SK-N-SH treated with all-trans-retinoic acid at 6 μM for 48 hours (cell line): ENCODE measurements around the gene FAM227B.
A peak's percentile ranks its signal among the peaks of the same experiment; 100 is the strongest.
"Not testable (repeated sequence)": the region's sequence is repeated elsewhere in the genome, so short reads cannot be mapped to it uniquely, and the experiment has no call there.

Source experiments
- ATAC-seq: fragments of 200-7000 bp; cut with Tn5 transposase; 3 replicates; pipeline ENCODE4 v1.9.1; 2020; ENCODE audit warnings: mild to moderate bottlenecking, moderate library complexity
- ARNTL ChIP-seq: fragments of 450-650 bp; formaldehyde crosslinking; IDR thresholded peaks from 2 replicates; pipeline ENCODE4 v1.5.0; 2020; ENCODE audit warnings: low read depth, mild to moderate bottlenecking, moderate library complexity, borderline replicate concordance
- CSDC2 ChIP-seq: fragments of 250-450 bp; sonication (Bioruptor Pico); IDR thresholded peaks from 2 replicates; pipeline ENCODE4 v1.5.0; 2020; ENCODE audit warnings: mild to moderate bottlenecking, moderate library complexity
- CSRNP3 ChIP-seq: fragments of 250-450 bp; sonication (Bioruptor Pico); IDR thresholded peaks from 2 replicates; pipeline ENCODE4 v1.5.1; 2021; ENCODE audit warnings: mild to moderate bottlenecking, moderate library complexity
- ESRRG ChIP-seq: fragments of 250-450 bp; sonication (Bioruptor Pico); IDR thresholded peaks from 2 replicates; pipeline ENCODE4 v1.6.1; 2021; ENCODE audit warnings: mild to moderate bottlenecking
- GLIS3 ChIP-seq: fragments of 250-450 bp; sonication (Bioruptor Pico); IDR thresholded peaks from 2 replicates; pipeline ENCODE4 v1.5.0; 2020; ENCODE audit warnings: mild to moderate bottlenecking, moderate library complexity
- OSR1 ChIP-seq: fragments of 250-450 bp; sonication (Bioruptor Pico); IDR thresholded peaks from 2 replicates; pipeline ENCODE4 v1.8.0; 2022; ENCODE audit warnings: moderate library complexity, mild to moderate bottlenecking, inconsistent platforms
- PATZ1 ChIP-seq: fragments of 250-450 bp; sonication (Bioruptor Pico); IDR thresholded peaks from 2 replicates; pipeline ENCODE4 v1.8.0; 2020; ENCODE audit warnings: mild to moderate bottlenecking, moderate library complexity, borderline replicate concordance
- POU6F1 ChIP-seq: fragments of 250-450 bp; sonication (Bioruptor Pico); IDR thresholded peaks from 2 replicates; pipeline ENCODE4 v1.8.0; 2021; ENCODE audit warnings: low read depth, mild to moderate bottlenecking, moderate library complexity, borderline replicate concordance
- PPARA ChIP-seq: fragments of 250-450 bp; sonication (Bioruptor Pico); IDR thresholded peaks from 2 replicates; pipeline ENCODE4 v1.5.0; 2020; ENCODE audit warnings: mild to moderate bottlenecking, borderline replicate concordance
- SNAI2 ChIP-seq: fragments of 250-450 bp; sonication (Bioruptor Pico); IDR thresholded peaks from 2 replicates; pipeline ENCODE4 v1.5.0; 2020; ENCODE audit warnings: mild to moderate bottlenecking, moderate library complexity
- TCF4 ChIP-seq: fragments of 250-450 bp; sonication (Bioruptor Pico); IDR thresholded peaks from 2 replicates; pipeline ENCODE4 v1.8.0; 2021; ENCODE audit warnings: mild to moderate bottlenecking, moderate library complexity, borderline replicate concordance
- TOX ChIP-seq: fragments of 250-450 bp; sonication (Bioruptor Pico); IDR thresholded peaks from 2 replicates; pipeline ENCODE4 v1.8.0; 2021; ENCODE audit warnings: mild to moderate bottlenecking, moderate library complexity, borderline replicate concordance
- TSHZ2 ChIP-seq: fragments of 250-450 bp; sonication (Bioruptor Pico); IDR thresholded peaks from 2 replicates; pipeline ENCODE4 v1.5.0; 2020; ENCODE audit warnings: mild to moderate bottlenecking, moderate library complexity
- ZC3H10 ChIP-seq: fragments of 250-450 bp; sonication (Bioruptor Pico); IDR thresholded peaks from 2 replicates; pipeline ENCODE4 v1.5.1; 2021; ENCODE audit warnings: mild to moderate bottlenecking, moderate library complexity
- ZFP3 ChIP-seq: fragments of 250-450 bp; sonication (Bioruptor Pico); IDR thresholded peaks from 2 replicates; pipeline ENCODE4 v1.5.0; 2020; ENCODE audit warnings: mild to moderate bottlenecking, moderate library complexity
- ZFP30 ChIP-seq: fragments of 450-650 bp; formaldehyde crosslinking; IDR thresholded peaks from 2 replicates; pipeline ENCODE4 v1.5.0; 2022; ENCODE audit warnings: mild to moderate bottlenecking, moderate library complexity
- ZNF565 ChIP-seq: fragments of 450-650 bp; formaldehyde crosslinking; conservative IDR thresholded peaks from 2 replicates; pipeline ENCODE4 v1.5.0; 2020; ENCODE audit warnings: low read depth, mild to moderate bottlenecking, moderate library complexity
- ZNF70 ChIP-seq: fragments of 450-650 bp; formaldehyde crosslinking; IDR thresholded peaks from 2 replicates; pipeline ENCODE4 v1.5.0; 2020; ENCODE audit warnings: mild to moderate bottlenecking, moderate library complexity
- ZNF8 ChIP-seq: fragments of 450-650 bp; formaldehyde crosslinking; IDR thresholded peaks from 2 replicates; pipeline ENCODE4 v1.5.0; 2020; ENCODE audit warnings: mild to moderate bottlenecking, moderate library complexity

FAM227B gene

GRCh38 chr15:49530092-49530491 is 90.5 kb downstream of the FAM227B start (continued):
- no peak for TF ChIP-seq CSDC2 (CRISPR knock-in tag)
- no peak for TF ChIP-seq ZNF565
- TF ChIP-seq OSR1 (CRISPR knock-in tag): no peak
- TF ChIP-seq SNAI2 (CRISPR knock-in tag): no peak

GRCh38 chr15:49528289-49528688 is 92.3 kb downstream of the FAM227B start:
- TF ChIP-seq ZNF70 (no peak), GLIS3 (CRISPR knock-in tag) (no peak), ZFP30 (CRISPR knock-in tag) (no peak), TOX (no peak), TSHZ2 (CRISPR knock-in tag) (no peak), ZNF565 (no peak), POU6F1 (CRISPR knock-in tag) (no peak), ZNF8 (CRISPR knock-in tag) (no peak), TCF4 (CRISPR knock-in tag) (no peak), PATZ1 (CRISPR knock-in tag) (no peak), ARNTL (CRISPR knock-in tag) (no peak), ZFP3 (CRISPR knock-in tag) (no peak), CSRNP3 (CRISPR knock-in tag) (no peak), ZC3H10 (no peak), ESRRG (CRISPR knock-in tag) (no peak), PPARA (no peak)
- no peak for ATAC-seq

GRCh38 chr15:49521802-49522201 is 98.8 kb downstream of the FAM227B start:
- no peak for TF ChIP-seq ZNF70
- no peak for TF ChIP-seq TSHZ2 (CRISPR knock-in tag)
- TF ChIP-seq ZNF565: no peak
- no peak for TF ChIP-seq ARNTL (CRISPR knock-in tag)
- TF ChIP-seq, all 23 proteins: peak for 0
- peak; percentile 39; the same call in 2 of the 3 replicates for ATAC-seq

GRCh38 chr15:49512739-49513138 is 107.9 kb downstream of the FAM227B start:
- ATAC-seq: not testable (repeated sequence)
